Fibroblast of villous mesenchyme (primary cell): ENCODE data around the gene SF3A2. TPM values are rescaled to one million over a fixed set of nuclear protein-coding genes. Genes with fewer than 3 reads are reported as not detected.

Source experiments
- DNase-seq: peaks from one replicate; pipeline ENCODE4 v3.0.0-alpha.2; 2010; ENCODE audit warnings: low read depth
- H3K4me3 ChIP-seq: 2 replicates; pipeline ENCODE4 v1.5.1; 2011; ENCODE audit warnings: low read depth, mild to moderate bottlenecking, low read length
- CTCF ChIP-seq: IDR thresholded peaks from 2 replicates; pipeline ENCODE4 v1.5.1; 2012; ENCODE audit warnings: low read depth, mild to moderate bottlenecking, low read length; ENCODE audit not compliant: insufficient read depth
- total RNA-seq: library from RNA; depleted of rRNA; stranded (reverse); fragments of >200 nt; gene quantifications from 2 replicates; pipeline ENCODE4 v1.2.3, GENCODE V29; 2012

SF3A2 gene
- 24.6 and 25.1 TPM in 2 replicates for total RNA-seq

GRCh38 chr19:2236314-2237050, at the start of gene SF3A2, which contains the start of gene PLEKHJ1:
Gene SF3A2 (plus strand): TSS chr19:2236824. CDS start chr19:2243419, 6,595 bp downstream.
Gene PLEKHJ1 (minus strand): TSS chr19:2236329. CDS start chr19:2236248, 81 bp downstream.
- peak within 1 kb of the TSS; percentile 80 for H3K4me3 ChIP-seq
- DNase-seq, result peak; percentile 99
- peak; percentile 99 for TF ChIP-seq CTCF

- no peak overlapping the region for H3K4me3 ChIP-seq
- no peak for TF ChIP-seq CTCF
- no peak for DNase-seq
These were observed 49.5 kb upstream of the SF3A2 start for GRCh38 chr19:2187159-2187558.

GRCh38 chr19:2188708-2189385, 47.8 kb upstream of the SF3A2 start:
- TF ChIP-seq CTCF, result no peak
- H3K4me3 ChIP-seq, result no peak overlapping the region
- peak; percentile 14 for DNase-seq

- no peak for TF ChIP-seq CTCF
- H3K4me3 ChIP-seq, result no peak overlapping the region
- no peak for DNase-seq
These were observed 46.7 kb upstream of the SF3A2 start for GRCh38 chr19:2189880-2190279.

- no peak for TF ChIP-seq CTCF
- H3K4me3 ChIP-seq, result no peak overlapping the region
- no peak for DNase-seq
These were observed 45.7 kb upstream of the SF3A2 start for GRCh38 chr19:2190848-2191455.

- DNase-seq, result no peak
- no peak overlapping the region for H3K4me3 ChIP-seq
- no peak for TF ChIP-seq CTCF
These were observed 44.9 kb upstream of the SF3A2 start for GRCh38 chr19:2191456-2192310.
